DND-41 (cell line): ENCODE results near the gene BBS9.

Experiments
- EZH2 ChIP-seq: IDR thresholded peaks from 3 replicates; pipeline ENCODE4 v1.6.1; 2012; ENCODE audit warnings: borderline replicate concordance, low read depth, mild to moderate bottlenecking, moderate library complexity, low read length, inconsistent platforms; ENCODE audit not compliant: severe bottlenecking
- TF ChIP-seq, protein P1 (sequence below): IDR thresholded peaks from 2 replicates; pipeline ENCODE4 v1.5.1; 2012; ENCODE audit warnings: borderline replicate concordance, low read length, moderate library complexity, mild to moderate bottlenecking; ENCODE audit not compliant: poor library complexity, severe bottlenecking; ENCODE audit errors: extremely low read depth

DNA sequence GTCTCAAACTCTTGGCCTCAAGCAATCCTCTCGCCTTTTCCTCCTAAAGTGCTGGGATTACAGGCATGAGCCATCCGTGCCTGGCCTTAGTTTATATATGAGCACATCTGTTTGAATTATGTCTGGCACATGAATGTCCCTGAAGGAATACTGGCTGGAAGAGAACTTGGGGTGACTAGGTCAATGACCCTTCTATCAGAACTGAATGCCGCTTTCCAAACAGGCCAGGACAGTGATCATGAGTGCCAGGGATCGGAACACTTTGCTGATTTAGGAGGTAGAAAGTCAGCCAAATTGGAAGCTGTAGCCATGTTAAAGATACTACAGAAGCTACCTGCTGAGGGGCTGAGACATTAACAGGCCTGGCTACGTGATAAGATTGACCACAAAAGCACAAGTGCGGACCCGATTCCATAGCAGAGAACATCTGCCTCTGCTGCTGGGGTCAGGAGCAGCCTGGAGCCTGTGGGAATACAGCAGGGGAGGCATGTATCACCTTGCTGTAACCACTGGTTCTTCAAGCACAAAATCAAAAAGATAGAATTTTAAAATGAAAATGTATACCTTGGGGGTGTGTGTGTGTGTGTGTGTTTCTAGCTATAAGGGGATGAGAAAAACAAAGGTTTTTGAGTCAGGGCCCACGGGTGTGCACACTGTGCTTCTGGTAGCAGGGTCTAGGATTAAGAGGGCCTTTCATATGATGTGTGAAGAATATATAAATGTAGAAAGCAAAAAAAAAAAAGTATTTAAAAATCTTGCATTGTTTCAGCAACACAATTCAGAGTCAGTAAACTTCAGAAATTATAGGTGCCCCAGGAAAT lies 293.7 kb downstream of the BBS9 start:
- TF ChIP-seq, protein P1, sequence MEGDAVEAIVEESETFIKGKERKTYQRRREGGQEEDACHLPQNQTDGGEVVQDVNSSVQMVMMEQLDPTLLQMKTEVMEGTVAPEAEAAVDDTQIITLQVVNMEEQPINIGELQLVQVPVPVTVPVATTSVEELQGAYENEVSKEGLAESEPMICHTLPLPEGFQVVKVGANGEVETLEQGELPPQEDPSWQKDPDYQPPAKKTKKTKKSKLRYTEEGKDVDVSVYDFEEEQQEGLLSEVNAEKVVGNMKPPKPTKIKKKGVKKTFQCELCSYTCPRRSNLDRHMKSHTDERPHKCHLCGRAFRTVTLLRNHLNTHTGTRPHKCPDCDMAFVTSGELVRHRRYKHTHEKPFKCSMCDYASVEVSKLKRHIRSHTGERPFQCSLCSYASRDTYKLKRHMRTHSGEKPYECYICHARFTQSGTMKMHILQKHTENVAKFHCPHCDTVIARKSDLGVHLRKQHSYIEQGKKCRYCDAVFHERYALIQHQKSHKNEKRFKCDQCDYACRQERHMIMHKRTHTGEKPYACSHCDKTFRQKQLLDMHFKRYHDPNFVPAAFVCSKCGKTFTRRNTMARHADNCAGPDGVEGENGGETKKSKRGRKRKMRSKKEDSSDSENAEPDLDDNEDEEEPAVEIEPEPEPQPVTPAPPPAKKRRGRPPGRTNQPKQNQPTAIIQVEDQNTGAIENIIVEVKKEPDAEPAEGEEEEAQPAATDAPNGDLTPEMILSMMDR, result no peak
- no peak for TF ChIP-seq EZH2
